Fibroblast of villous mesenchyme (primary cell): ENCODE results near the gene PRKN. TPM values are rescaled to one million over a fixed set of nuclear protein-coding genes. Genes with fewer than 3 reads are reported as not detected.
"Not testable (repeated sequence)": the region's sequence is repeated elsewhere in the genome, so short reads cannot be mapped to it uniquely, and the experiment has no call there.

Experiments
- DNase-seq: peaks from one replicate; pipeline ENCODE4 v3.0.0-alpha.2; 2010; ENCODE audit warnings: low read depth
- H3K4me3 ChIP-seq: 2 replicates; pipeline ENCODE4 v1.5.1; 2011; ENCODE audit warnings: low read depth, mild to moderate bottlenecking, low read length
- total RNA-seq: library from RNA; depleted of rRNA; stranded (reverse); fragments of >200 nt; gene quantifications from 2 replicates; pipeline ENCODE4 v1.2.3, GENCODE V29; 2012
- TF ChIP-seq, protein P1 (sequence below): IDR thresholded peaks from 2 replicates; pipeline ENCODE4 v1.5.1; 2012; ENCODE audit warnings: low read depth, mild to moderate bottlenecking, low read length; ENCODE audit not compliant: insufficient read depth

PRKN gene
- total RNA-seq, 1 donor: 2.2 TPM

DNA sequence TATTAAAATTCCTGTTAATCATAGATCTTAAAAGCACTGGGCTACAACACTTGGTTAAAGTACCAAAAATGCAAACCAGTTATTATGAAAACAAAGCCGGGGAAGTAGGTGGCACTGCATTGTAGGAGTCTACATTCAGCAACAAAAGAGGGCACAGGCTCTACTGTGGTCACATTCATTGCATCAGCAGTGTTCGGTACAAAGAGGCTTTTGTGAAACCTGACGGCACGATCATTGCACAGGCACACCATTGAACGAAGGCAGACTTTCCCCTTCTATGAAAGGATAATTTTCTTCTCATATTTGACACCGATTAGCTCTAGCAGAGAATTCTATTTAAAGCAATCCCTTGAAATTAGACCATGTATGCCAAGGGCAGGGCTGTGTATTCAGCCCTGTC, 1409.1 kb downstream of the PRKN start:
- DNase-seq: no peak
- H3K4me3 ChIP-seq: no peak overlapping the region
- TF ChIP-seq, protein P1, sequence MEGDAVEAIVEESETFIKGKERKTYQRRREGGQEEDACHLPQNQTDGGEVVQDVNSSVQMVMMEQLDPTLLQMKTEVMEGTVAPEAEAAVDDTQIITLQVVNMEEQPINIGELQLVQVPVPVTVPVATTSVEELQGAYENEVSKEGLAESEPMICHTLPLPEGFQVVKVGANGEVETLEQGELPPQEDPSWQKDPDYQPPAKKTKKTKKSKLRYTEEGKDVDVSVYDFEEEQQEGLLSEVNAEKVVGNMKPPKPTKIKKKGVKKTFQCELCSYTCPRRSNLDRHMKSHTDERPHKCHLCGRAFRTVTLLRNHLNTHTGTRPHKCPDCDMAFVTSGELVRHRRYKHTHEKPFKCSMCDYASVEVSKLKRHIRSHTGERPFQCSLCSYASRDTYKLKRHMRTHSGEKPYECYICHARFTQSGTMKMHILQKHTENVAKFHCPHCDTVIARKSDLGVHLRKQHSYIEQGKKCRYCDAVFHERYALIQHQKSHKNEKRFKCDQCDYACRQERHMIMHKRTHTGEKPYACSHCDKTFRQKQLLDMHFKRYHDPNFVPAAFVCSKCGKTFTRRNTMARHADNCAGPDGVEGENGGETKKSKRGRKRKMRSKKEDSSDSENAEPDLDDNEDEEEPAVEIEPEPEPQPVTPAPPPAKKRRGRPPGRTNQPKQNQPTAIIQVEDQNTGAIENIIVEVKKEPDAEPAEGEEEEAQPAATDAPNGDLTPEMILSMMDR: no peak

DNA sequence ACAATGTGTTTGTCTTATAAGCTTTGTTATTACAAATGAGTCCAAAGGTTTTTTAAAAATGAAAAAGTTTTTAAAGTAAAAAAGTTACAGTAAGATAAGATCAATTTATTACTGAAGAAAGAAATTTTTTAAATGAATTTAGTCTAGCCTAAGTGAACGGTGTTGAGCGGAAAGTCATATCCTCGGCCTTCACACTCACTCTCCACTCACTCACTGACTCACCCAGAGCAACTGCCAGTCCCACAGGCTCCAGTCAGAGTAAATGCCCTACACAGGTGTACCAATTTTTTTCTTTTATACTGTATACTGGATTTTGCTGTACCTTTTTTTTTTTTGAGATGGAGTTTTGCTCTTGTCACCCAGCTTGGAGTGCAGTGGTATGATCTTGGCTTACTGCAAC, 1411.0 kb downstream of the PRKN start:
- no peak overlapping the region for H3K4me3 ChIP-seq
- TF ChIP-seq, protein P1: no peak
- DNase-seq: no peak

DNA sequence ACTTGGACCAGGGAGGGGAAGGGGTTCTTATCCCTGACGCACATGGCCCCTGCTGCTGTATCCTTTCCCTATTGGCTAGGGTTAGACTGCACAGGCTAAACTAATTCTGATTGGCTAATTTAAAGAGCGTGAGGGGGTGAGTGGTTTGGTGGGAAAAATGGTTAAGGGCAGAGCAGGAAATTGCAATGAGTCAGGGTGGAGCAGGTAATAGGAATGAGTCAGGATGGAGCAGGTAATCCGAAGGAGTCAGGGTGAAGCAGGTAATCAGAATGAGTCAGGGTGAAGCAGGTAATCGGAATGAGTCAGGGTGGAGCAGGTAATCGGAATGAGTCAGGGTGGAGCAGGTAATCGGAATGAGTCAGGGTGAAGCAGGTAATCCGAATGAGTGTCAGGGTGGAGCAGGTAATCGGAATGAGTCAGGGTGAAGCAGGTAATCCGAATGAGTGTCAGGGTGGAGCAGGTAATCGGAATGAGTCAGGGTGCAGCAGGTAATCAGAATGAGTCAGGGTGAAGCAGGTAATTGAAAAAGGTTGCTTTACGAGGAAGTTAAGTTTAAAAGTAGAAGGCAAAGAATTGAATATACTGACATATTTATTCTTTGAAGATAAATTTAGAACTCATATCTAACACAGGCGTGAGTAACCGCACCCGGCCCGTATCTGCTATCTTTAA, 1412.2 kb downstream of the PRKN start:
- not testable (repeated sequence) for DNase-seq, H3K4me3 ChIP-seq

DNA sequence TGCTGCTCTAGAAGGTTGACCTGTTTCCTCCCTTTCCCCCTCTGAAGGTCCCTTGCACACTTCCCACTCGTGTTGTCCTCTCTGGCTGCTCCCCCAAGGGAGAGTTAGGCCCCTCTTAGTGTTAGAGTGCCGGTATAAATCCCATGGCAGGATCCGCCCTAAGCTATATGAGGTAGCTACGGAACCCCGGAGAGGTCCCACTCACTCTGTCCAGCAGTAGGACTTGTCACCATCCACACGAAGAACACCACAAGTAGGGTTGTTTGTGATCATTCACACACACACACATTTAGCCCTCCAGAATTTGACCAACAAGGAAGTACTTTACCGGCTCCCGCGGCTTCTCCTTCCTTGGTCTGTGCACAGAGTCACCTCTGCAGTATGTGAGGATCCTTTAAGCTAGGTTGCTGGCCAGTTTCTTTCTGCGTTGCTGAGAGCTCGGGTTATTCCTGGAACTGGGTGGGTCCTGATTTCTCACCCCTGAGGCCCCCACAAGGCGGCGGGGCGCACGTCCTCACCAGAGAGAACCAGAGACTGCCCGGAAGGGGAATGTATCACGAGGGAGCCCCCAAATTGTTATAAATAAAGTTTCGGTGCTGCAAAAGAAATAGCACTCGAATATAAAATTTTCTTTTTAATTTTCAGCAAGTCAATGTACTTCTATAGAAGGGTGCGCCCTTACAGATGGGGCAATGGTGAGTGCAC, 1412.9 kb downstream of the PRKN start:
- DNase-seq, H3K4me3 ChIP-seq: not testable (repeated sequence)

DNA sequence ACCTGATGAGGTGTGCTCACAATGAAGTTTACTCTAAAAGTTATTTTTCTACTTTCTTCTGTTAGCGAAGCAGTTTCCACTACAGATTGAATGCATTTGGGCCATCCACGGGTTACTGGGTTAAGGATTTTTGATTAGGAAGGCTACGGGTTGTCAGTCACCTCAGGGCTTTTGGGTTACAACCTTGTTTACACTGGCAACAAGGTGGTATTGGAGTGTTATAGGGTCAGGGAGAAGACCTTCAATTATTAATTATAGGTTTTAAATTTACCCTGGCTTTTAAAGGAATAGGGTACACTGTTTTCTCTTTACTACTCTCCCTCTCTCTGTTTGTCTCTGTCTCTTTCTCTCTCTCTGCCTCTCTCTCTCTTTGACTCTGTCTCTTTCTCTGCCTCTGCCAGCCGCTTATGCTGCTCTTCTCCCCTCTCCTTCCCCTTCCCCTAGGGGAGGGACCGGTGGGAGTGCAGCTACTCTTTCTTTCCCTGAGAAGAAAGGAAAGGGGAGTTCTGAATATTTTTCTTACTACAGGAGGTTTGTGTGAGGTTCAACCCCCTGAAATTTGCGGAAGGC, 1413.5 kb downstream of the PRKN start:
- no peak overlapping the region for H3K4me3 ChIP-seq
- no peak for DNase-seq
- TF ChIP-seq, protein P1: no peak

DNA sequence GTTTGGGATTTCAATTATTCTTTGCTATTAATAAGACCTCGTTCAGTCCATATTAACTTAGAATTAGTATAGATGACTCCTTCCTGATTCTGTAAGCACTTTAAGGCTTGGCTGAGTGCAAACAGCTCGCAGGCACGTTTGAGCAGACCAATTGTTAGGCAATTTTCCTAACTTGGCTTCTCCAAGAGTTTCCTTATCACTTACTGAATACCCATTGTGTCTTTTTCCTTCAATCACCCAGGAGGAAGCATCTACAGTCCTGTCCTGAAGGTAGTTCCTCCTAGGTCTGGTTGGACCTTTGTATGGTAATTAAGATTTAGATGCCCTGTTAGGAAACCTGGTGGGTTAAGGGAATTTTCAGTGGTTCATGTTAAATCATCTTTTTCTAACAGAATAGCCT, 1414.1 kb downstream of the PRKN start:
- not testable (repeated sequence) for DNase-seq, H3K4me3 ChIP-seq

DNA sequence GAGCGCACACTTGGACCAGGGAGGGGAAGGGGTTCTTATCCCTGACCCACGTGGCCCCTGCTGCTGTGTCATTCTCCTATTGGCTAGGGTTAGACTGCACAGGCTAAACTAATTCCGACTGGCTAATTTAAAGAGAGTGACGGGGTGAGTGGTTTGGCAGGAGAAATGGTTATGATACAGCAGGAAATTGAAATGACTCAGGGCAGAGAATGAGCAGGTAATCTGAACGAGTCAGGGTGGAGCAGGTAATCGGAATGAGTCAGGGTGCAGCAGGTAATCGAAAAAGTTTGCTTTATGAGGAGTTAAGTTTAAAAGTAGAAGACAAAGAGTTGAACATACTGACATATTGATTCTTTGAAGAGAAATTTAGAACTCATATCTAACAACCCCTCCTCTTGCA, 1417.8 kb downstream of the PRKN start:
- not testable (repeated sequence) for H3K4me3 ChIP-seq, DNase-seq

DNA sequence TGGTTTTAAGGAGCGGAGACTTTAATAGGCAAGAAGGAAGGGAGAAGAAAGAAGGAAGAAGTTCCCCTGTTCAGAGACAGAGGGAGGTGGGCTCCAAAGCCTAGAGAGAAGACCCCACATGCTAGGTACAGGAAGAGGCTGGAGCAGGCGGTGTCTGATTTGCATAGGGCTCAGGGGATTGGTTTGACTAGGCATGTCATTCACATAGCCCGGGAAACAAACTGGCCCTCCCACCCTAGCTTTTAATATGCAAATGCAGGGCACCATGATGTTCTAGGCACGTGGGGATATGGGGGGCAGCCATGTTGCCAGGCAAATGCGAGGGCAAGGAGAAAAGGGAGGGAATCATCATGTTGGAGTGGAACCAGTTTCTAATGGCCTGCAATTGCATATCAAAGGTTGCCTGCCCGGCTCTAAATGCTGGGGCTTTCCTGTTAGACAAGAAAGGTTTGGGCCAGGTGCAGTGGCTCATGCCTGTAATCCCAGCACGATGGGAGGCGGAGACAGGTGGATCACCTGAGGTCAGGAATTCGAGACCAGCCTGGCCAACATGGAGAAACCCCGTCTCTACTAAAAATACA, 1419.4 kb downstream of the PRKN start:
- TF ChIP-seq, protein P1: no peak
- no peak overlapping the region for H3K4me3 ChIP-seq
- no peak for DNase-seq

DNA sequence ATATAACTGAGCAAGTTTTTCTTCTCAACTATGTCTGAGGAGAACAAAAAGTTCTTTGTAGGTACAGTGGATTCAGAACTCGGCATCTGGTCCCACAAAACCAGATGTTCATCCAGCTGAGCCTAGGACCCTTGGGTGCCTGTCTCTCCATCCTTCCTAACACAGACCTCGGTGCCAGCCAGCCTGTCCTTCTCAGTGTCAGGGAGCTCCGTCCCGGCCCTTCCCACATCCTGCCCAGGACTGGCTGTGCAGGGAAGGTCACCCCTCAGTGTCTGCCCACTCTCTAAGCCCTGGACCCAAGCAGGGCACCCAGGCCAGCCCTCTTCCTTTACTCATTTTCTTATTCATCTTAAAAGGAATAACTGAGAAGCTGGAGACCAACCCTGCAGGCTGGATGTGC, 1421.7 kb downstream of the PRKN start:
- TF ChIP-seq, protein P1: no peak
- no peak overlapping the region for H3K4me3 ChIP-seq
- no peak for DNase-seq
